IMR-90 (cell line): Measurements from ENCODE around the gene PPM1H. TPM values are rescaled to one million over a fixed set of nuclear protein-coding genes. Genes with fewer than 3 reads are reported as not detected.

ENCODE experiments used
- ATAC-seq: fragments of 200-7000 bp; cut with Tn5 transposase; 2 replicates; pipeline ENCODE4 v1.9.1; 2020; ENCODE audit warnings: low read depth, mild to moderate bottlenecking, moderate library complexity
- BruUV-seq: library from RNA; stranded (reverse); fragments of 400-500 nt; replicated peaks from 2 replicates; lab custom pipeline; 2021; lab: Mats Ljungman, UMichigan
- CTCF ChIA-PET: fragments of 300-600 bp; formaldehyde crosslinking; extraction: SDS; loops from one replicate; lab custom pipeline; 2021; ENCODE audit warnings: antibody characterized with exemption; lab: Yijun Ruan, JAX
- POLR2A ChIA-PET: fragments of 300-600 bp; sonication (Branson Sonifier 250); formaldehyde crosslinking; loops from one replicate; lab custom pipeline; 2022; ENCODE audit warnings: antibody characterized with exemption; ENCODE audit not compliant: unreplicated experiment; lab: Charles Lee
- DNase-seq: peaks from one replicate; pipeline ENCODE4 v3.0.0; 2013
- H2AFZ ChIP-seq: replicated peaks from 2 replicates; pipeline ENCODE3; 2013; ENCODE audit warnings: low read length, mild to moderate bottlenecking; ENCODE audit not compliant: poor library complexity
- H2AK5ac ChIP-seq: 2 replicates; pipeline ENCODE4 v1.6.1; 2013; ENCODE audit warnings: low read depth, low read length, inconsistent platforms
- H2AK9ac ChIP-seq: replicated peaks from 2 replicates; pipeline ENCODE3; 2013; ENCODE audit warnings: mild to moderate bottlenecking, low read depth, low read length, moderate library complexity; ENCODE audit not compliant: poor library complexity
- H2BK120ac ChIP-seq: 2 replicates; pipeline ENCODE4 v1.6.1; 2013; ENCODE audit warnings: low read depth, low read length, inconsistent platforms
- H2BK15ac ChIP-seq: 3 replicates; pipeline ENCODE4 v1.6.1; 2013; ENCODE audit warnings: low read depth, low read length, inconsistent platforms
- H2BK20ac ChIP-seq: 2 replicates; pipeline ENCODE4 v1.6.1; 2013; ENCODE audit warnings: low read depth, mild to moderate bottlenecking, inconsistent platforms, low read length, moderate library complexity
- H2BK5ac ChIP-seq: 2 replicates; pipeline ENCODE4 v1.6.1; 2013; ENCODE audit warnings: mild to moderate bottlenecking, low read depth, low read length, inconsistent platforms; ENCODE audit not compliant: poor library complexity, severe bottlenecking
- H3K14ac ChIP-seq: replicated peaks from 2 replicates; pipeline ENCODE4 v1.6.1; 2013; ENCODE audit warnings: low read depth, low read length, inconsistent platforms
- H3K18ac ChIP-seq: 2 replicates; pipeline ENCODE4 v1.6.1; 2013; ENCODE audit warnings: low read depth, low read length, control low read depth
- H3K23ac ChIP-seq: 2 replicates; pipeline ENCODE4 v1.6.1; 2013; ENCODE audit warnings: low read depth, low read length, inconsistent platforms
- H3K27ac ChIP-seq: 2 replicates; pipeline ENCODE4 v1.5.1; 2013; ENCODE audit warnings: mild to moderate bottlenecking, control low read depth, low read length; ENCODE audit not compliant: insufficient read depth
- H3K27me3 ChIP-seq: 2 replicates; pipeline ENCODE4 v1.6.1; 2013; ENCODE audit warnings: low read length; ENCODE audit not compliant: control insufficient read depth, insufficient read depth
- H3K36me3 ChIP-seq: 2 replicates; pipeline ENCODE4 v1.6.1; 2013; ENCODE audit warnings: low read length, mixed read lengths; ENCODE audit not compliant: control insufficient read depth, insufficient read depth
- H3K4ac ChIP-seq: 2 replicates; pipeline ENCODE4 v1.6.1; 2013; ENCODE audit warnings: low read depth, low read length, inconsistent platforms
- H3K4me1 ChIP-seq: 2 replicates; pipeline ENCODE4 v1.6.1; 2013; ENCODE audit warnings: low read length, mixed read lengths; ENCODE audit not compliant: control insufficient read depth, insufficient read depth
- H3K4me2 ChIP-seq: 2 replicates; pipeline ENCODE4 v1.6.1; 2013; ENCODE audit warnings: low read depth, mild to moderate bottlenecking, control low read depth, low read length, moderate library complexity
- H3K4me3 ChIP-seq: 2 replicates; pipeline ENCODE4 v1.5.1; 2013; ENCODE audit warnings: low read depth, mild to moderate bottlenecking, control low read depth, low read length, moderate library complexity; ENCODE audit not compliant: insufficient read depth
- H3K56ac ChIP-seq: 2 replicates; pipeline ENCODE4 v1.6.1; 2013; ENCODE audit warnings: low read length, inconsistent platforms; ENCODE audit not compliant: insufficient read depth; ENCODE audit errors: extremely low read depth
- H3K79me1 ChIP-seq, 2 experiments: 2 replicates each; pipeline ENCODE4 v1.6.1; 2013; ENCODE audit warnings: low read length in 2 of 2, inconsistent platforms in 1 of 2, low read depth in 1 of 2
- H3K9ac ChIP-seq: 2 replicates; pipeline ENCODE4 v1.6.1; 2013; ENCODE audit warnings: low read depth, low read length, control low read depth
- H3K9me1 ChIP-seq: 2 replicates; pipeline ENCODE4 v1.6.1; 2013; ENCODE audit warnings: low read length, inconsistent platforms; ENCODE audit not compliant: insufficient read depth
- H3K9me3 ChIP-seq: 2 replicates; pipeline ENCODE4 v1.6.1; 2013; ENCODE audit warnings: low read length; ENCODE audit not compliant: control insufficient read depth, insufficient read depth
- H4K20me1 ChIP-seq: 2 replicates; pipeline ENCODE4 v1.6.1; 2013; ENCODE audit warnings: low read length, inconsistent platforms; ENCODE audit not compliant: insufficient read depth
- H4K5ac ChIP-seq: 2 replicates; pipeline ENCODE4 v1.6.1; 2013; ENCODE audit warnings: mild to moderate bottlenecking, low read depth, low read length, control low read depth
- H4K8ac ChIP-seq, 2 experiments: 2 replicates each; pipeline ENCODE4 v1.6.1; 2013; ENCODE audit warnings: low read depth in 2 of 2, low read length in 2 of 2, control low read depth in 1 of 2, inconsistent platforms in 1 of 2
- H4K91ac ChIP-seq: 2 replicates; pipeline ENCODE4 v1.6.1; 2013; ENCODE audit warnings: low read depth, low read length, inconsistent platforms; ENCODE audit not compliant: insufficient read depth
- BHLHE40 ChIP-seq: fragments of 150-350 bp; IDR thresholded peaks from 2 replicates; pipeline ENCODE4 v1.6.1; 2016; ENCODE audit warnings: mild to moderate bottlenecking, low read depth, low read length
- CEBPB ChIP-seq: IDR thresholded peaks from 2 replicates; pipeline ENCODE4 v1.6.1; 2012; ENCODE audit warnings: low read depth, low read length, improper control_type of control experiment
- FOS ChIP-seq: fragments of 150-350 bp; IDR thresholded peaks from 2 replicates; pipeline ENCODE4 v1.6.1; 2016; ENCODE audit warnings: low read depth, low read length
- MAFK ChIP-seq: IDR thresholded peaks from 2 replicates; pipeline ENCODE4 v1.6.1; 2012; ENCODE audit warnings: low read depth, low read length, improper control_type of control experiment
- MXI1 ChIP-seq: IDR thresholded peaks from 2 replicates; pipeline ENCODE4 v1.6.1; 2012; ENCODE audit warnings: low read depth, mild to moderate bottlenecking, low read length, moderate library complexity, borderline replicate concordance
- NFE2L2 ChIP-seq: fragments of 150-350 bp; IDR thresholded peaks from 2 replicates; pipeline ENCODE4 v1.6.1; 2016; ENCODE audit warnings: low read depth, mild to moderate bottlenecking, low read length
- RAD21 ChIP-seq: IDR thresholded peaks from 2 replicates; pipeline ENCODE4 v1.6.1; 2012; ENCODE audit warnings: low read length, improper control_type of control experiment
- RFX5 ChIP-seq: IDR thresholded peaks from 2 replicates; pipeline ENCODE4 v1.8.0; 2012; ENCODE audit warnings: low read depth, mild to moderate bottlenecking, low read length, moderate library complexity
- WGBS, 2 experiments: methylation state at CpG; one replicate each; pipeline versions ENCODE4 v1.1.5 to v1.1.7; 2013; ENCODE audit warnings: missing lambda C conversion rate in 2 of 2; ENCODE audit not compliant: insufficient read length in 1 of 2; ENCODE audit errors: extremely low coverage in 2 of 2; 5-methylcytosine and 5-hydroxymethylcytosine counted together
- dilution Hi-C: fragments of 300-500 bp; cut with HindIII; formaldehyde crosslinking; loops from one replicate; pipeline ENCODE4 v1.14.3; 2018; ENCODE audit warnings: low sequenced_read_pairs; ENCODE audit not compliant: unreplicated experiment
- in situ Hi-C: fragments of 300-500 bp; cut with MboI; formaldehyde crosslinking; loops from 3 replicates; pipeline ENCODE4 v1.14.3; 2019; ENCODE audit warnings: low sequenced_read_pairs, inconsistent platforms, mixed read lengths
- intact Hi-C: fragments of 100-400 bp; cut with micrococcal nuclease; formaldehyde crosslinking; loops from 2 replicates; pipeline ENCODE4 v1.10.0; 2022
- polyA plus RNA-seq, 3 experiments: library from polyadenylated mRNA; depleted of rRNA; stranded (reverse); fragments of >200 nt; gene quantifications; 2 replicates each; pipeline ENCODE4 v1.2.3, GENCODE V29; 2012; ENCODE audit warnings: low replicate concordance in 1 of 3
- total RNA-seq: library from RNA; depleted of rRNA; stranded (reverse); fragments of >200 nt; gene quantifications from 2 replicates; pipeline ENCODE4 v1.2.3, GENCODE V29; 2012
- TF ChIP-seq, protein P1 (sequence below): conservative IDR thresholded peaks from 2 replicates; pipeline ENCODE4 v1.5.1; 2012; ENCODE audit warnings: mild to moderate bottlenecking, low read depth, low read length, improper control_type of control experiment
- TF ChIP-seq, protein P2 (sequence below): fragments of 150-350 bp; IDR thresholded peaks from 2 replicates; pipeline ENCODE4 v1.6.1; 2016; ENCODE audit warnings: low read depth, mild to moderate bottlenecking, low read length, moderate library complexity, borderline replicate concordance
- TF ChIP-seq, protein P3 (sequence below): fragments of 150-350 bp; IDR thresholded peaks from 2 replicates; pipeline ENCODE4 v1.6.1; 2017; ENCODE audit warnings: mild to moderate bottlenecking, antibody characterized with exemption, low read length, low read depth

PPM1H gene
- total and polyA plus RNA-seq, 2 of the 4 experiments (the other 2 are of a cell fraction), result 0.14 to 0.18 TPM

DNA sequence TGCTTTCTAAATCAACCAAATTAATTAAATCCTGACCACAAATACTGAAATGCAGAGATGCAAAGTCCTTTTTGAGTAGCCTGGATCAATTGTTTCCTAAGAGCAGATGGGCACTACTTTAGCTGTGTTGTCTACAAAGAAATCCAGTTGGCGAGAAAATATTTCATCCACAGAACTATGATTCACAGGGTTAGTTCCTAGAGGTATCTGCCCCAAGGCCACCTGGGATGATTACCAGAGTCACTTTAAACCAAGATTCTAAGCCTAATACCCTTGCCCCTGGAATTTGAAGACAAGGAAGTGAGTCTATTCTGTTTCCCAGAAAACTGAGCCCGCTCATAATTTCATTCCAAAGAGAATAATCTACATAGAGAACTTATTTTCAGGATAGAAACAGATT is 198.4 kb downstream of the PPM1H start:
- intact Hi-C loops, result no loop called here
- BruUV-seq, result no TSS peak
- POLR2A ChIA-PET, result no interaction called here

More for the DNA sequence above, 198.4 kb downstream of the PPM1H start:
- H2AK9ac ChIP-seq, result no peak overlapping the region
- dilution Hi-C loops (no loop called here), in situ Hi-C loops (no loop called here)
- no peak overlapping the region for H2BK20ac ChIP-seq
- H3K79me1 ChIP-seq, result no peaks in the 10 kb centered on the region
- WGBS, 2 experiments, result no CpG with 5 or more reads among the region's 2 CpGs
- no peak for ATAC-seq
- no peak overlapping the region for H4K8ac ChIP-seq
- H4K91ac ChIP-seq, result no peak overlapping the region
- H3K56ac ChIP-seq, result no peak overlapping the region
- H2BK5ac ChIP-seq, result no peak overlapping the region
- CTCF ChIA-PET, result no interaction called here
- H2BK120ac ChIP-seq, result no peak overlapping the region
- no peak overlapping the region for H3K23ac ChIP-seq
- H4K5ac ChIP-seq, result no peak overlapping the region
- H3K4me3 ChIP-seq, result no peak overlapping the region
- H3K9me1 ChIP-seq, result peaks cover 17% of the 10 kb centered on the region
- no peak overlapping the region for H3K18ac ChIP-seq
- H3K27me3 ChIP-seq, result no peaks in the 10 kb centered on the region; the same call in 1 of the 2 replicates
- no peak overlapping the region for H3K9ac ChIP-seq
- H4K20me1 ChIP-seq, result no peaks in the 10 kb centered on the region
- no peak overlapping the region for H3K4me2 ChIP-seq
- H2AFZ ChIP-seq, result no peak overlapping the region
- H3K14ac ChIP-seq, result no peak overlapping the region
- H3K9me3 ChIP-seq, result no peaks in the 10 kb centered on the region
- no peak overlapping the region for H2AK5ac ChIP-seq
- TF ChIP-seq RFX5 (no peak), BHLHE40 (no peak), RAD21 (no peak), MAFK (no peak), NFE2L2 (no peak), FOS (no peak), MXI1 (no peak), CEBPB (no peak)
- TF ChIP-seq, protein P1, sequence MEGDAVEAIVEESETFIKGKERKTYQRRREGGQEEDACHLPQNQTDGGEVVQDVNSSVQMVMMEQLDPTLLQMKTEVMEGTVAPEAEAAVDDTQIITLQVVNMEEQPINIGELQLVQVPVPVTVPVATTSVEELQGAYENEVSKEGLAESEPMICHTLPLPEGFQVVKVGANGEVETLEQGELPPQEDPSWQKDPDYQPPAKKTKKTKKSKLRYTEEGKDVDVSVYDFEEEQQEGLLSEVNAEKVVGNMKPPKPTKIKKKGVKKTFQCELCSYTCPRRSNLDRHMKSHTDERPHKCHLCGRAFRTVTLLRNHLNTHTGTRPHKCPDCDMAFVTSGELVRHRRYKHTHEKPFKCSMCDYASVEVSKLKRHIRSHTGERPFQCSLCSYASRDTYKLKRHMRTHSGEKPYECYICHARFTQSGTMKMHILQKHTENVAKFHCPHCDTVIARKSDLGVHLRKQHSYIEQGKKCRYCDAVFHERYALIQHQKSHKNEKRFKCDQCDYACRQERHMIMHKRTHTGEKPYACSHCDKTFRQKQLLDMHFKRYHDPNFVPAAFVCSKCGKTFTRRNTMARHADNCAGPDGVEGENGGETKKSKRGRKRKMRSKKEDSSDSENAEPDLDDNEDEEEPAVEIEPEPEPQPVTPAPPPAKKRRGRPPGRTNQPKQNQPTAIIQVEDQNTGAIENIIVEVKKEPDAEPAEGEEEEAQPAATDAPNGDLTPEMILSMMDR, result no peak
- TF ChIP-seq, protein P2, sequence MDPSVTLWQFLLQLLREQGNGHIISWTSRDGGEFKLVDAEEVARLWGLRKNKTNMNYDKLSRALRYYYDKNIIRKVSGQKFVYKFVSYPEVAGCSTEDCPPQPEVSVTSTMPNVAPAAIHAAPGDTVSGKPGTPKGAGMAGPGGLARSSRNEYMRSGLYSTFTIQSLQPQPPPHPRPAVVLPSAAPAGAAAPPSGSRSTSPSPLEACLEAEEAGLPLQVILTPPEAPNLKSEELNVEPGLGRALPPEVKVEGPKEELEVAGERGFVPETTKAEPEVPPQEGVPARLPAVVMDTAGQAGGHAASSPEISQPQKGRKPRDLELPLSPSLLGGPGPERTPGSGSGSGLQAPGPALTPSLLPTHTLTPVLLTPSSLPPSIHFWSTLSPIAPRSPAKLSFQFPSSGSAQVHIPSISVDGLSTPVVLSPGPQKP, result no peak
- TF ChIP-seq, protein P3, sequence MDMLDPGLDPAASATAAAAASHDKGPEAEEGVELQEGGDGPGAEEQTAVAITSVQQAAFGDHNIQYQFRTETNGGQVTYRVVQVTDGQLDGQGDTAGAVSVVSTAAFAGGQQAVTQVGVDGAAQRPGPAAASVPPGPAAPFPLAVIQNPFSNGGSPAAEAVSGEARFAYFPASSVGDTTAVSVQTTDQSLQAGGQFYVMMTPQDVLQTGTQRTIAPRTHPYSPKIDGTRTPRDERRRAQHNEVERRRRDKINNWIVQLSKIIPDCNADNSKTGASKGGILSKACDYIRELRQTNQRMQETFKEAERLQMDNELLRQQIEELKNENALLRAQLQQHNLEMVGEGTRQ, result no peak
- H3K36me3 ChIP-seq, result no peaks in the 10 kb centered on the region
- peaks cover 15% of the 10 kb centered on the region for H3K4me1 ChIP-seq
- no peak overlapping the region for H3K4ac ChIP-seq
- H3K27ac ChIP-seq, result no peak overlapping the region
- no peak for DNase-seq
- no peak overlapping the region for H2BK15ac ChIP-seq
